ACHN (cell line): ENCODE data around the gene TRIOBP.
"Not testable (repeated sequence)": the region's sequence is repeated elsewhere in the genome, so short reads cannot be mapped to it uniquely, and the experiment has no call there.

ENCODE experiments used
- DNase-seq: peaks from one replicate; pipeline ENCODE4 v3.0.0-alpha.2; 2015
- in situ Hi-C: cut with HindIII; loops from 2 replicates; pipeline ENCODE4 v1.10.0; 2017; ENCODE audit warnings: low sequenced_read_pairs, low pct_ligation_motif_present, low pct_unique_long_range_greater_than_20kb

The TRIOBP gene

GRCh38 chr22:37684803-37685615 lies 11.8 kb upstream of the TRIOBP start:
- in situ Hi-C loops = no loop called here
- DNase-seq = no peak

GRCh38 chr22:37686002-37686982 lies 10.6 kb upstream of the TRIOBP start, which contains the start of gene NOL12:
TSS of gene NOL12 (plus strand) at chr22:37686343. CDS start at chr22:37686393, 50 bp downstream.
- peak; percentile 86 for DNase-seq
- in situ Hi-C loops = no loop called here

GRCh38 chr22:37690407-37690806 lies 6.4 kb upstream of the TRIOBP start:
- no peak for DNase-seq
- in situ Hi-C loops = no loop called here

GRCh38 chr22:37690901-37691504 lies 5.8 kb upstream of the TRIOBP start:
- in situ Hi-C loops = no loop called here

GRCh38 chr22:37692627-37693285 lies 4.1 kb upstream of the TRIOBP start:
- DNase-seq = no peak
- in situ Hi-C loops = no loop called here

More at GRCh38 chr22:37690901-37691504, 5.8 kb upstream of the TRIOBP start:
- DNase-seq = no peak

- in situ Hi-C loops, DNase-seq: not testable (repeated sequence)
Measured at GRCh38 chr22:37694131-37694530, 2.7 kb upstream of the TRIOBP start.

GRCh38 chr22:37696260-37696656 lies 590 bp upstream of the TRIOBP start:
- in situ Hi-C loops, DNase-seq: not testable (repeated sequence)

- no peak for DNase-seq
- in situ Hi-C loops = no loop called here
Measured at GRCh38 chr22:37697538-37697835, 639 bp downstream of the TRIOBP start.

- in situ Hi-C loops = no loop called here
- no peak for DNase-seq
Measured at GRCh38 chr22:37701141-37701786, 4.4 kb downstream of the TRIOBP start.

- DNase-seq = no peak
- in situ Hi-C loops = no loop called here
Measured at GRCh38 chr22:37703906-37704305, 7.1 kb downstream of the TRIOBP start.

- DNase-seq = no peak
- in situ Hi-C loops = no loop called here
Measured at GRCh38 chr22:37704645-37705044, 7.8 kb downstream of the TRIOBP start.

GRCh38 chr22:37705205-37705604 lies 8.4 kb downstream of the TRIOBP start:
- in situ Hi-C loops = no loop called here
- DNase-seq = no peak

- in situ Hi-C loops = no loop called here
- DNase-seq = no peak
Measured at GRCh38 chr22:37708580-37709444, 12.0 kb downstream of the TRIOBP start.

- no peak for DNase-seq
- in situ Hi-C loops = no loop called here
Measured at GRCh38 chr22:37709445-37709765, 12.6 kb downstream of the TRIOBP start.

GRCh38 chr22:37710675-37711074 lies 13.8 kb downstream of the TRIOBP start:
- no peak for DNase-seq
- in situ Hi-C loops = no loop called here

- in situ Hi-C loops = no loop called here
- no peak for DNase-seq
Measured at GRCh38 chr22:37711490-37711889, 14.6 kb downstream of the TRIOBP start.

- in situ Hi-C loops = no loop called here
- DNase-seq = no peak
Measured at GRCh38 chr22:37713761-37714160, 16.9 kb downstream of the TRIOBP start.
